SK-N-MC (cell line): ENCODE data around the gene LONP2.

Source experiments
- EZH2 ChIP-seq: fragments of 200-600 bp; sonication (generic); IDR thresholded peaks from one replicate; pipeline ENCODE4 v1.6.1; 2017; ENCODE audit warnings: antibody characterized with exemption
- FOXP2 ChIP-seq: optimal IDR thresholded peaks from 2 replicates; pipeline ENCODE3; 2011; ENCODE audit warnings: mild to moderate bottlenecking, moderate library complexity; ENCODE audit not compliant: insufficient read depth; ENCODE audit errors: extremely low read length, control extremely low read depth
- POLR2AphosphoS5 ChIP-seq: IDR thresholded peaks from 2 replicates; pipeline ENCODE4 v1.6.1; 2012; ENCODE audit warnings: mild to moderate bottlenecking, low read depth, low read length, borderline replicate concordance

DNA sequence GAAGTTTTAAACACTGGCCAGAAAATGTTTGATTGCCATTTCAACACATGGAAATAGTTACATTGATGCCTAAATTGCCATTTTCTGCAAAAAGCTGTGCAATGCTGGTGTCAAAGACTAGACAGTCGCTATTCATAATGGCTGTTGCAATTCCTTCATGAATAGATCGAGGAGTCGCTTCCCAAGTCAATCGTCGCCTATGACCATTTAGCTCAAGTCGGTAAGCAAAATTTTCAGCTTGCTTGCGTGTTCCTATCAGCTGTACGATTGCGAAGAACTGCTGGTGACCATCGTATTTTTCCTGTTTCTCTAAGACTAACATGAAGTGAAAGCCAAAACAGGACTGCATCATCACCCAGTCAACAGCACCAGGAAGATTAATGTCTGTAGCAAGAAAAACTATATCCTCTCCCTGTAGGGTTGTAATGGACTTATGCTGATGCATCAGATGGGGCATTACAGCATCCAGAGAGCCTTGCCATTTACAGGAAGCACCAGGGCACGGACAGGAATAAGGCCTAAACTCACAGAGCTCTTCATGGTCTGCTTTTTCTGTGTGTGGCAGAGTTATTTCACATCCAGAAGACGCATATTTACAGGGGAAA, 117.5 kb downstream of the LONP2 start:
- TF ChIP-seq POLR2AphosphoS5 (no peak), FOXP2 (no peak), EZH2 (no peak)
